HEK293 (cell line): ENCODE measurements around the gene FMO2.

Experiments
- SALL2 ChIP-seq: fragments of 450-650 bp; formaldehyde crosslinking; IDR thresholded peaks from 2 replicates; pipeline ENCODE4 v1.5.0; 2017; ENCODE audit warnings: missing biosample characterization, mild to moderate bottlenecking, missing genetic modification characterization, borderline replicate concordance
- SP7 ChIP-seq: fragments of 450-650 bp; formaldehyde crosslinking; IDR thresholded peaks from 2 replicates; pipeline ENCODE4 v1.5.1; 2016; ENCODE audit warnings: missing biosample characterization, missing genetic modification characterization
- ZBTB17 ChIP-seq: fragments of 450-650 bp; formaldehyde crosslinking; IDR thresholded peaks from 2 replicates; pipeline ENCODE4 v1.5.1; 2016; ENCODE audit warnings: missing biosample characterization, missing genetic modification characterization
- ZBTB7A ChIP-seq: fragments of 450-650 bp; formaldehyde crosslinking; IDR thresholded peaks from 2 replicates; pipeline ENCODE4 v1.5.1; 2016; ENCODE audit warnings: low read depth, missing biosample characterization, missing genetic modification characterization
- ZFP41 ChIP-seq: fragments of 450-650 bp; formaldehyde crosslinking; IDR thresholded peaks from 2 replicates; pipeline ENCODE4 v1.5.1; 2016; ENCODE audit warnings: missing biosample characterization, missing genetic modification characterization, borderline replicate concordance
- ZNF157 ChIP-seq: fragments of 450-650 bp; formaldehyde crosslinking; IDR thresholded peaks from 2 replicates; pipeline ENCODE4 v1.5.1; 2016; ENCODE audit warnings: missing biosample characterization, missing genetic modification characterization
- ZNF184 ChIP-seq: fragments of 450-650 bp; IDR thresholded peaks from 2 replicates; pipeline ENCODE4 v1.5.1; 2018; ENCODE audit warnings: missing biosample characterization, mild to moderate bottlenecking, missing genetic modification characterization
- ZNF223 ChIP-seq: fragments of 450-650 bp; formaldehyde crosslinking; IDR thresholded peaks from 2 replicates; pipeline ENCODE4 v1.5.1; 2016; ENCODE audit warnings: missing biosample characterization, missing genetic modification characterization
- ZNF501 ChIP-seq: fragments of 450-650 bp; formaldehyde crosslinking; IDR thresholded peaks from 2 replicates; pipeline ENCODE4 v1.5.1; 2016; ENCODE audit warnings: missing biosample characterization, missing genetic modification characterization
- ZNF513 ChIP-seq: fragments of 450-650 bp; IDR thresholded peaks from 2 replicates; pipeline ENCODE4 v1.5.1; 2018; ENCODE audit warnings: missing biosample characterization, missing genetic modification characterization
- TF ChIP-seq, protein P1 (sequence below): fragments of 450-650 bp; formaldehyde crosslinking; IDR thresholded peaks from 2 replicates; pipeline ENCODE4 v1.5.1; 2017; ENCODE audit warnings: missing biosample characterization, mild to moderate bottlenecking, missing genetic modification characterization, moderate library complexity
- TF ChIP-seq, protein P2 (sequence below): fragments of 450-650 bp; formaldehyde crosslinking; IDR thresholded peaks from 2 replicates; pipeline ENCODE4 v1.5.1; 2016; ENCODE audit warnings: missing biosample characterization, missing genetic modification characterization

- TF ChIP-seq SALL2 (tag by site-specific recombination) = no peak
- TF ChIP-seq ZNF501 (tag by site-specific recombination) = no peak
- TF ChIP-seq, protein P1, sequence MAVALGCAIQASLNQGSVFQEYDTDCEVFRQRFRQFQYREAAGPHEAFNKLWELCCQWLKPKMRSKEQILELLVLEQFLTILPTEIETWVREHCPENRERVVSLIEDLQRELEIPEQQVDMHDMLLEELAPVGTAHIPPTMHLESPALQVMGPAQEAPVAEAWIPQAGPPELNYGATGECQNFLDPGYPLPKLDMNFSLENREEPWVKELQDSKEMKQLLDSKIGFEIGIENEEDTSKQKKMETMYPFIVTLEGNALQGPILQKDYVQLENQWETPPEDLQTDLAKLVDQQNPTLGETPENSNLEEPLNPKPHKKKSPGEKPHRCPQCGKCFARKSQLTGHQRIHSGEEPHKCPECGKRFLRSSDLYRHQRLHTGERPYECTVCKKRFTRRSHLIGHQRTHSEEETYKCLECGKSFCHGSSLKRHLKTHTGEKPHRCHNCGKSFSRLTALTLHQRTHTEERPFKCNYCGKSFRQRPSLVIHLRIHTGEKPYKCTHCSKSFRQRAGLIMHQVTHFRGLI (tag by site-specific recombination) = no peak
- TF ChIP-seq, protein P2, sequence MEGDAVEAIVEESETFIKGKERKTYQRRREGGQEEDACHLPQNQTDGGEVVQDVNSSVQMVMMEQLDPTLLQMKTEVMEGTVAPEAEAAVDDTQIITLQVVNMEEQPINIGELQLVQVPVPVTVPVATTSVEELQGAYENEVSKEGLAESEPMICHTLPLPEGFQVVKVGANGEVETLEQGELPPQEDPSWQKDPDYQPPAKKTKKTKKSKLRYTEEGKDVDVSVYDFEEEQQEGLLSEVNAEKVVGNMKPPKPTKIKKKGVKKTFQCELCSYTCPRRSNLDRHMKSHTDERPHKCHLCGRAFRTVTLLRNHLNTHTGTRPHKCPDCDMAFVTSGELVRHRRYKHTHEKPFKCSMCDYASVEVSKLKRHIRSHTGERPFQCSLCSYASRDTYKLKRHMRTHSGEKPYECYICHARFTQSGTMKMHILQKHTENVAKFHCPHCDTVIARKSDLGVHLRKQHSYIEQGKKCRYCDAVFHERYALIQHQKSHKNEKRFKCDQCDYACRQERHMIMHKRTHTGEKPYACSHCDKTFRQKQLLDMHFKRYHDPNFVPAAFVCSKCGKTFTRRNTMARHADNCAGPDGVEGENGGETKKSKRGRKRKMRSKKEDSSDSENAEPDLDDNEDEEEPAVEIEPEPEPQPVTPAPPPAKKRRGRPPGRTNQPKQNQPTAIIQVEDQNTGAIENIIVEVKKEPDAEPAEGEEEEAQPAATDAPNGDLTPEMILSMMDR (tag by site-specific recombination) = no peak
- no peak for TF ChIP-seq ZNF513
- no peak for TF ChIP-seq ZNF223 (tag by site-specific recombination)
- no peak for TF ChIP-seq ZNF184 (tag by site-specific recombination)
- TF ChIP-seq ZNF157 (tag by site-specific recombination) = no peak
- no peak for TF ChIP-seq ZFP41 (tag by site-specific recombination)
- TF ChIP-seq ZBTB7A (tag by site-specific recombination) = no peak
- no peak for TF ChIP-seq SP7 (tag by site-specific recombination)
- no peak for TF ChIP-seq ZBTB17 (tag by site-specific recombination)
Measured at GRCh38 chr1:171191992-171192391, 6.9 kb downstream of the FMO2 start.
